ENCODE data around the gene MYF6. TPM values are rescaled to one million over a fixed set of nuclear protein-coding genes. Genes with fewer than 3 reads are reported as not detected.

The MYF6 gene
- total RNA-seq, 1 donor = not detected

- H3K4me3 ChIP-seq (ENCODE audit: insufficient read depth, low read length) = no peak overlapping the region
- no peaks in the 10 kb centered on the region for H3K9me3 ChIP-seq (ENCODE audit: low read depth, low read length)
- H3K4me1 ChIP-seq (ENCODE audit: insufficient read depth, low read length) = peaks cover 18% of the 10 kb centered on the region
- no peaks in the 10 kb centered on the region for H3K79me2 ChIP-seq (ENCODE audit: insufficient read depth, low read length)
- H3K27ac ChIP-seq (ENCODE audit: low read depth, low read length) = no peak overlapping the region
- no peaks in the 10 kb centered on the region for H3K36me3 ChIP-seq (ENCODE audit: insufficient read depth, low read length)
- DNase-seq (ENCODE audit: insufficient read length, low spot score, missing footprints) = no peak
- H2AFZ ChIP-seq (ENCODE audit: low read length) = no peak overlapping the region
- no peak overlapping the region for H3K4me2 ChIP-seq (ENCODE audit: insufficient read depth, low read length)
- TF ChIP-seq CTCF (IDR thresholded peaks at IDR 0.05; ENCODE audit: extremely low read depth, low read depth, low read length) = no peak
- H4K20me1 ChIP-seq (ENCODE audit: insufficient read depth, low read length) = no peaks in the 10 kb centered on the region
- no peaks in the 10 kb centered on the region for H3K27me3 ChIP-seq (ENCODE audit: insufficient read depth, low read length)
Observed at GRCh38 chr12:80754274-80754673, 46.8 kb downstream of the MYF6 start.

DNA sequence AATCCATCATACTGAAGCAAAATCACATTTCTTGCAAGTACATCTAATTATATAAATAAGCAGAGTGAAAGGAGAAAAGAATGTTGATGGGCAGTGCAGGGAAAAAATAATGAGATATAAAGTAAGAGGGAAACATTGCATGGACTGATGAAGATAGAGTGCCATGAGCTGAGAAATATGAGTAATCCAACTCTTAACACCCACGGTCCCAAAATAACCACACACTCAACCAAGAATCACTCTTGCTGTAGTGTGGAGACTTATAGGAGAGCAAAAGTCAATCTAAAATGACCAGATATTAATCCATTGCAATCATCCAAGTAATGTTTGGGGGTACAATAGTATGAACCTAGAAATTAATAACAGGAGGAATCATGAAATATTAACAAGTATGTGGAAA lies 49.4 kb downstream of the MYF6 start:
- H3K4me3 ChIP-seq (ENCODE audit: insufficient read depth, low read length) = no peak overlapping the region
- H4K20me1 ChIP-seq (ENCODE audit: insufficient read depth, low read length) = no peaks in the 10 kb centered on the region
- H3K27ac ChIP-seq (ENCODE audit: low read depth, low read length) = no peak overlapping the region
- no peaks in the 10 kb centered on the region for H3K36me3 ChIP-seq (ENCODE audit: insufficient read depth, low read length)
- H3K79me2 ChIP-seq (ENCODE audit: insufficient read depth, low read length) = no peaks in the 10 kb centered on the region
- no peak overlapping the region for H2AFZ ChIP-seq (ENCODE audit: low read length)
- no peak for TF ChIP-seq CTCF (IDR thresholded peaks at IDR 0.05; ENCODE audit: extremely low read depth, low read depth, low read length)
- peaks cover 18% of the 10 kb centered on the region for H3K4me1 ChIP-seq (ENCODE audit: insufficient read depth, low read length)
- no peaks in the 10 kb centered on the region for H3K27me3 ChIP-seq (ENCODE audit: insufficient read depth, low read length)
- H3K9me3 ChIP-seq (ENCODE audit: low read depth, low read length) = no peaks in the 10 kb centered on the region
- no peak overlapping the region for H3K4me2 ChIP-seq (ENCODE audit: insufficient read depth, low read length)
- DNase-seq (ENCODE audit: insufficient read length, low spot score, missing footprints) = peak; percentile 55

Other genes with a start within 250 kb of the MYF6 start
- not detected in 2 replicates for gene MYF5, start 9.3 kb downstream of the MYF6 start, total RNA-seq
- 6.5 and 11.5 TPM in 2 replicates for gene LIN7A, start 230.3 kb downstream of the MYF6 start, total RNA-seq

All from osteoblast (primary cell).